OCI-M1 (cell line): ENCODE measurements around the gene NUTF2.

ENCODE experiments used
- DNase-seq: peaks from one replicate; lab custom pipeline; 2025; lab: John Stamatoyannopoulos, UW

Gene NUTF2

DNA sequence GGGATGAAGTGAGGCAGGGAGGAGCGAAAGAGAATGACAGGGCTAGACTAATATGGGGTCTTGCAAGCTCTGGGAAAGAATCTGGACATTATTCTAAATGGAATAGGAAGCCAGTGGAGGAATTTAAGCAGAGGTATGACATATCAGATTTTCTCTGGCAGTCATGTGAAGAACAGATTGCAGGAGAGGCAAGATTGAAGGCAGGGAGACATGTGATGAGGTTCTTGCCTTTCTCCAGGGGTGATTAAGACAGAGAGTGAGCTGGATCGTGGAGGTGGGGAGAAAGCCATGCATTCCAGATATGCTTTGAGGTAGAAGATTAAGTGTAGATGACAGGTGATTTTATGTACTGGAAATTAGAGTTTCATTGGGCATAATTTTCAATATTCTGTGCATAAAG lies 8.9 kb upstream of the NUTF2 start:
- no peak for DNase-seq

DNA sequence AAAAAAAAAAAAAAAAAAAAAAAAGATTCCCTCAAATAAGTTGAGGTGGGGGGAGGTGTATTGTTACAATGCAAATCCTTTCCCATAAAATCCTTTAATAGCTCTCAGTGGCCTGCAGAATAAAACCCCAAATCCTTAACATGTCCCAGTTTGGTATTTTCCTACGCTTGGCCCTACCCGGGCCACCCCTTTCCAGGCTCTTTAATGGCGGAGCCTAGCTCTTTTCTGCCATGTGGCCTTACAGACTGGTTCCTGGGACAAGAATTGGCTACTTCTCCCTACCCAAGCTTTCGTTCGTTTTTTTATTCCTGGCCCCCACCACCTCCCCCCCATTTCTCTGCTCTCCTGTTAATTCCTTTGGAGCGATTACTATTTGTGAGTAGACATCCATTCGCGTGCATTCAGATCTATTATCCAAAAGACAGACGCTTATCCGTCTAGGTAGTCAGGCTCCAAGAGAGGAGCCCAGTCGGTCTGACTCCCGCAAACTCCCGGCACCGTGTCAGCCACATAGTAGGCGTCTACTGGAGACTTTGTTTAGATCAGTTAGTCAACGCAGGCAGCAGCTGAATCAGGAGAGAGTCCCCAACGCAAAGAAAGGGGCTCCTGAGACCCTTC lies 5.4 kb upstream of the NUTF2 start:
- DNase-seq: no peak

- DNase-seq: peak; percentile 97
These were observed 4.8 kb upstream of the NUTF2 start, which contains the start of gene THAP11 for GRCh38 chr16:67841816-67842508. Gene THAP11 (plus strand): TSS chr16:67842320. CDS start chr16:67842555, 235 bp downstream.

DNA sequence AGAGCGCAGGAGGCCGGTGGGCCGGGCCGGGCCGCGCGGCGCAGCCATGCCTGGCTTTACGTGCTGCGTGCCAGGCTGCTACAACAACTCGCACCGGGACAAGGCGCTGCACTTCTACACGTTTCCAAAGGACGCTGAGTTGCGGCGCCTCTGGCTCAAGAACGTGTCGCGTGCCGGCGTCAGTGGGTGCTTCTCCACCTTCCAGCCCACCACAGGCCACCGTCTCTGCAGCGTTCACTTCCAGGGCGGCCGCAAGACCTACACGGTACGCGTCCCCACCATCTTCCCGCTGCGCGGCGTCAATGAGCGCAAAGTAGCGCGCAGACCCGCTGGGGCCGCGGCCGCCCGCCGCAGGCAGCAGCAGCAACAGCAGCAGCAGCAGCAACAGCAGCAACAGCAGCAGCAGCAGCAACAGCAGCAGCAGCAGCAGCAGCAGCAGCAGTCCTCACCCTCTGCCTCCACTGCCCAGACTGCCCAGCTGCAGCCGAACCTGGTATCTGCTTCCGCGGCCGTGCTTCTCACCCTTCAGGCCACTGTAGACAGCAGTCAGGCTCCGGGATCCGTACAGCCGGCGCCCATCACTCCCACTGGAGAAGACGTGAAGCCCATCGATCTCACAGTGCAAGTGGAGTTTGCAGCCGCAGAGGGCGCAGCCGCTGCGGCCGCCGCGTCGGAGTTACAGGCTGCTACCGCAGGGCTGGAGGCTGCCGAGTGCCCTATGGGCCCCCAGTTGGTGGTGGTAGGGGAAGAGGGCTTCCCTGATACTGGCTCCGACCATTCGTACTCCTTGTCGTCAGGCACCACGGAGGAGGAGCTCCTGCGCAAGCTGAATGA lies 4.0 kb upstream of the NUTF2 start:
- peak; percentile 75 for DNase-seq

DNA sequence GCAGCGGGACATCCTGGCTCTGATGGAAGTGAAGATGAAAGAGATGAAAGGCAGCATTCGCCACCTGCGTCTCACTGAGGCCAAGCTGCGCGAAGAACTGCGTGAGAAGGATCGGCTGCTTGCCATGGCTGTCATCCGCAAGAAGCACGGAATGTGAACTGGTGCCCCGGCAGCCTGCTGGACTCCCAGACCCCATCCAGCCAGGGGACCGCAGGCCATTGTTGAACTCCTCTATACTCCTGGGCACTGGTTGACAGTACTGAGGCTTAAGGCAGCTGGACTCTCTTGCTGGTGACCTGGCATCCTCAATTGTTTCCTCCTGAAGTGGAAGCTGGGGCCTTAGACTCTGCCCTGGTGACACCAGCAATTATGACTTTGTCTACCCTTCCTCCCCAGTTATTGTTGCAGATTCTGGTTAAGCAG lies 3.4 kb upstream of the NUTF2 start:
- DNase-seq: no peak

- DNase-seq: no peak
These were observed 2.2 kb upstream of the NUTF2 start for GRCh38 chr16:67844497-67844896.

DNA sequence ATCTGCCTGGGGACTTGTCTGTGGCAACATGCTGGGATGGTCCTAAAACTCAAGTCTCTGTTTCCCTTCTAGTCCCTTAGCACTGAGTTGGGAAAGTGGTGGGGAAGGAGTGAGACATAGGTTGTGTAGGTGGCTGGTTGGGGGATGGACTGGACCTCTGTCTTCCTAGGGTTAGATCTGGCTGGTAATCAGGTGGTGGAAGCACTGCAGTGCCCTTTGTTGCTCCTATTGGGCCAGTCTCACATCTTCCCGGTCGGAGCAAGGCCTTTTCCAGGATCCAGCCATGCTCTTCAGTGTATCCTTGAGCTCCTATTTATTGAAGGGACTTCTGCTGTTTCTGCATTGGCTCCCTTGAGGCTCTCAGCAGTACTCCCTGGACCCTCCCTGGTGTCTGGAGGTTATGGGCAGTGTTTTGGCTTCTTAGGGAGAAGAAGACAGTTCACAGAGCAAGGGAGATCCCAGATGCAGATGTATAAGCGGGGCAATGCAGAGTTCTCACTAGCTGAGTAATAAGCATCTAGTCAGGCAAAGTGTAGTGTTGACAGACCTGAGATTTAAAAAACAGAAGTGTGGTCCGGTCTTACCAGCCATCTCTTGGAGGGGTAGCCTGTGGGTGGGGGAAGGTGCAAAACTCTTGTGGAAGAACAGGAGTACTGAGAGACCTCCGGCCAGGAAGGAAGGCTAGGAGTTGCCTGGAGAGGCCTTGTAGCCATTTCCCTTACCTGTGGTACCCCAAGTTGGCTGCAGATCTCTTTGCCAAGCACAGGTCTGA lies 1.3 kb upstream of the NUTF2 start:
- DNase-seq: peak; percentile 46

- no peak for DNase-seq
These were observed 742 bp upstream of the NUTF2 start for GRCh38 chr16:67846063-67846319.

GRCh38 chr16:67847064-67847861 lies 530 bp downstream of the NUTF2 start, which contains the start of gene CENPT:
Gene CENPT (minus strand): TSS chr16:67847693. CDS start chr16:67833859, 13,834 bp downstream.
- DNase-seq: peak; percentile 51

DNA sequence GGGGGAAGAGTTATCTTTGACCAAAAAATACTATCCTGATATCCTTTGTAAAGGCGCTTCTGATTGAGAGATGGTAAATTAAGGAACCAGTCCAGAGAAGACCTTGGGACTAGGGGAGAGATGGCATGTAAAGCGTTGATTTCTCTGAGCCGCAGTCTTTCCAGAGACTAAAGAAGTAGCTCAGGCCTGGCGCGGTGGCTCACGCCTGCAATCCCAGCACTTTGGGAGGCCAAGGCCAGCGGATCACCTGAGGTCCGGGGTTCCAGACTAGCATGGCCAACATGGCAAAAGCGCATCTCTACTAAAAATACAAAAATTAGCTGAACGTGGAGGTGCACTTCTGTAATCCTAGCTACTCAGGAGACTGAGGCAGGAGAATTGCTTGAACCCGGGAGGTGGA lies 1.4 kb downstream of the NUTF2 start:
- DNase-seq: no peak

DNA sequence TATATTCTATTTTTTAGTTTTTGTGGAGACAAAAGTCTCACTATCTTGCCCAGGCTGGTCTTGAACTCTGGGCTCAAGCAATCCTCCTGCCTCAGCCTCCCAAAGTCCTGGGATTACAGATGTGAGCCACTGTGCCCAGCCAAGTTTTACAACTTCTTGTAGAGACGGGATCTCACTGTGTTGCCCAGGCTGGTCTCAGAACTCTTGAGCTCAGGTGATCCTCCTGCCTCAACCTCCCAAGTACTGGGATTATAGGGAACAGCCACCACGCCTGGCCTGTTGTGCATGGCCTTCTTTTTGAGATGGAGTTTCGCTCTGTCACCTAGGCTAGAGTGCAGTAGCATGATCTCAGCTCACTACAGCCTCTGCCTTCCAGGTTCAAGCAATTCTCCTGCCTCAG lies 6.9 kb downstream of the NUTF2 start:
- no peak for DNase-seq

DNA sequence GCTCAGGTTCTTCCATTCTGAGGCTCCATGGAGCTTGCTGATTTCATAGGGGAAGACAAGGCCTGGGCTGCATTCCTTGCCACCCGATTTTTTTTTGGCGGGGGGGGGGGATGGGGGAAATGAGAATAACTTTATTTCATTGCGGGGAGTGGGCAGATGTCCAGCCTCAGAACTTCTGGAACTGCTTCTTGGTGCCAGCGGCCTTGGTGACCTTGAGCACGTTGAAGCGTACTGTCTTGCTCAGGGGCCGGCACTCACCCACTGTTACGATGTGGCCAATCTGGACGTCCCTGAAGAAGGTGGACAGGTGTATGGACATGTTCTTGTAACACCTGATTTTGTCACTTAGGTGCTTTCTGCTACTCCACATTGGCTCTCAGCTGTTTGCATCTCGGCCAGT lies 9.1 kb downstream of the NUTF2 start:
- no peak for DNase-seq

GRCh38 chr16:67856927-67857546 lies 10.3 kb downstream of the NUTF2 start:
- no peak for DNase-seq

- peak; percentile 26 for DNase-seq
These were observed 11.0 kb downstream of the NUTF2 start for GRCh38 chr16:67857547-67858233.

- DNase-seq: no peak
These were observed 11.8 kb downstream of the NUTF2 start for GRCh38 chr16:67858500-67858899.

DNA sequence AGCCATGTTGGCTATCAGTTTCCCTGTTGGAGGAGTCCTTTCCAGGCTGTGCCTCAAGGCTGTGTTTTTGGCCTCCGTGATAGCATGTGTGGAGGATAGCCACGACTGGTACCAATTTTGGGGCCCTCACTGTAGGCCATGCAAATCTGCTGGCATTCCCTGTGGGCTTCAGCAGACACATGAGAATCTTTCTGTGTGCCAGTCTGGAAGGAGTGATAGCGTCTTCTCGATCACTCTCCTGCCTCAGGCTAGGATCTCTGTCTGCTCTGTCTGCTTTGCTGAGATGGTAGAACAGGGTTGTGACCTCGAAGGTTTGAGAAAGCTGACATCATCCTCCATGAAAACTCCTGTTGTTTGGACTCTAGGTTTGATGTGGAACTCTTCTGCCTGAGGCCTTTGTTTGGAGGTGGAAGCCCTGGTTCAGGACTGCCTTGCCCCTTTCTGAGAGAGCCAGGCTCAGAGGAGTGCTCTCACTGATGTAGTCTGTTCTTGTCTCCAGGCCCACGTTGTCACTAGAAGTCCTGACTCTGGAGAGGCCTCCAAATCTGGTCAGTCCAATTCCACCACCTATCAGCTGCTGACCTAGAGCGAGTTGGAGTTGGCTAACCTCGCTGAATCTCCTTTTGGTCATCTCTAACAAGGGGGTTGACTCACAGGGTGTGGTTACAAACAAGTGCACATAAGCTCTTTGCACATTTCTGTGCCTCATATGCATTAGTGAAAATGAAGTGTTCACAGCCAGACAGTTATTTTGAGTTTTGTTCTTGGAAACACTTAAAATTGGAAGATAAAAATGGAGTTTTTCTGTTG lies 14.1 kb downstream of the NUTF2 start:
- no peak for DNase-seq

DNA sequence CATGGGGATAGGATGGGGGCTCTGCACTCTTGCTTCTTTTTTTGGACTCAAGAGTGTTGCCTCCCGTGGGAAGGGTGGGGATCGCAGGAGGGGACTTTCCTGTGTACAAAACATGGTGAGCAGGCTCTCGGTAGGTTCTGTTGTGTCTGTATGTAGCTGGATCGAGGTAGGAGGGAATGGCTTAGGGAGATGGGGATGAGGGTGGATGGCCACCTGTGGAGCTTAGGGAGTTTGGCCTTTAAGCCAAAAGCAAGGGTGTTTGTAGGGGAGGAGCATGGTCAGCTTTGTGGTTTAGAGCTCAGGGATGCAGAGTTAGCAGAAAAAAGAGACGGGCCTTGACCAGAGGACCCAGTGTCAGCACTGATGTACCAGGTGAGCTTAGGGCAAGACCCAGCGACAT lies 15.1 kb downstream of the NUTF2 start:
- DNase-seq: no peak

DNA sequence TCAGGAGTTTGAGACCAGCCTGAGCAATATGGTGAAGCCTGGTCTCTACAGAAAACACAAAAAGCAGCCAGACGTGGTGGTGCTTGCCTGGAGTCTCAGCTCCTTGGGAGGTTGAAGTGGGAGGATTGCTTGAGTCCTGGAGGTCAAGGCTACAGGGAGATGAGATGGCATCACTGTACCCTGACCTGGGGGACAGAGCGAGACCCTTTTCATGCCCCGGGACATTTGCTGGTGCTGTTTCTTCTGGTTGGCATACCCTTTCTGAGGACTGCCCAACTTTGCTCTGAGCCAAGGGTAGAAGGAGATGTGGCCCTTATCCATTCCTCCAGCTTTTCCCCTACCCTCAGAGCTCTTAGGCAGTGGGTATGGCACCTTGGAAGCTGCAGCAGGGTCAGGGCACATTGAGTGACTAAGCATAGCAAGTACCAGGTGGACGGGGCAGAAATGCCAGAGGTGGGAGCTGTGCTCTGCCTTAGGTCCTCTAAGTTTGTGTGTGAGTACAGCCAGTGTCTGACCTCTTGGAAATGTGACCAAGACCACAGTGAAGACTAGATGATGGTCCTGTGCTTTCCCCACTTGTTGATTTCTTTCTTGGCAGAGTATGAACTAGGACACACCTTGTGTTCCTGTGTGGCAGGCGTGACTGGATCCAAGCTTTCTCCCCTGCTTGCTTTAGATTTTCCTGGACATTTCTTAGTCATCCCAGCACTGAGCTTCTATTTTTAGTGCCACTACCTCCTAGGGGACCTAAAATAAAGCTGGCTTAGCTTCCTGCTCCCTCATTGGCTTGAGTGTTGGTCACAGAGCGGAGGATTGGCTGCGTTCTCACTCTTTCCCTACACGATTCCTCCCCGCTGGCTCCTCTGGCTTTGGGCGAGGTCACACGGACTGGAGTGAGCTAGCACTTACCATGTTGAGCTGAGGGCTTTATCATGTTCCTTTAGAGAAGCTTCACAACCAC lies 16.2 kb downstream of the NUTF2 start:
- no peak for DNase-seq
